ENCODE measurements around the gene SLC49A3.

- TF ChIP-seq CTCF (conservative IDR thresholded peaks at IDR 0.05 in 1 of 2, IDR thresholded peaks at IDR 0.05 in 1 of 2; ENCODE audit: low read depth in 1 of 2, low read length in 2 of 2) (no peak), EZH2 (IDR thresholded peaks at IDR 0.05; ENCODE audit: low read length, missing control alignments) (no peak)
Measured at GRCh38 chr4:689723-690122, 772 bp upstream of the SLC49A3 start.
